PFSK-1 (cell line): ENCODE data around the gene ABHD6.

Experiments used
- FOXP2 ChIP-seq: optimal IDR thresholded peaks from 2 replicates; pipeline ENCODE3; 2011; ENCODE audit warnings: borderline replicate concordance, control low read depth, inconsistent platforms; ENCODE audit not compliant: insufficient read depth; ENCODE audit errors: extremely low read length, extremely low read depth
- POLR2AphosphoS5 ChIP-seq: IDR thresholded peaks from 2 replicates; pipeline ENCODE4 v1.6.1; 2012; ENCODE audit warnings: low read depth, mild to moderate bottlenecking, control low read depth, low read length, moderate library complexity
- SIN3A ChIP-seq: IDR thresholded peaks from 2 replicates; pipeline ENCODE4 v1.6.1; 2012; ENCODE audit warnings: mild to moderate bottlenecking, low read length, moderate library complexity, borderline replicate concordance; ENCODE audit not compliant: insufficient read depth
- TAF1 ChIP-seq: IDR thresholded peaks from 2 replicates; pipeline ENCODE4 v1.6.1; 2012; ENCODE audit warnings: low read length, control low read depth, borderline replicate concordance; ENCODE audit not compliant: insufficient read depth
- TF ChIP-seq, protein P1 (sequence below), 2 experiments: IDR thresholded peaks; 2 replicates each; pipeline versions ENCODE4 v1.6.1 to v1.8.0; 2011 to 2012; ENCODE audit warnings: low read depth in 2 of 2, low read length in 2 of 2, control low read depth in 1 of 2, inconsistent platforms in 1 of 2, mild to moderate bottlenecking in 1 of 2, moderate library complexity in 1 of 2; ENCODE audit not compliant: insufficient read depth in 1 of 2

Gene ABHD6

GRCh38 chr3:58200846-58201355, 36.7 kb upstream of the ABHD6 start:
- no peak for TF ChIP-seq TAF1
- no peak for TF ChIP-seq SIN3A
- TF ChIP-seq, protein P1, sequence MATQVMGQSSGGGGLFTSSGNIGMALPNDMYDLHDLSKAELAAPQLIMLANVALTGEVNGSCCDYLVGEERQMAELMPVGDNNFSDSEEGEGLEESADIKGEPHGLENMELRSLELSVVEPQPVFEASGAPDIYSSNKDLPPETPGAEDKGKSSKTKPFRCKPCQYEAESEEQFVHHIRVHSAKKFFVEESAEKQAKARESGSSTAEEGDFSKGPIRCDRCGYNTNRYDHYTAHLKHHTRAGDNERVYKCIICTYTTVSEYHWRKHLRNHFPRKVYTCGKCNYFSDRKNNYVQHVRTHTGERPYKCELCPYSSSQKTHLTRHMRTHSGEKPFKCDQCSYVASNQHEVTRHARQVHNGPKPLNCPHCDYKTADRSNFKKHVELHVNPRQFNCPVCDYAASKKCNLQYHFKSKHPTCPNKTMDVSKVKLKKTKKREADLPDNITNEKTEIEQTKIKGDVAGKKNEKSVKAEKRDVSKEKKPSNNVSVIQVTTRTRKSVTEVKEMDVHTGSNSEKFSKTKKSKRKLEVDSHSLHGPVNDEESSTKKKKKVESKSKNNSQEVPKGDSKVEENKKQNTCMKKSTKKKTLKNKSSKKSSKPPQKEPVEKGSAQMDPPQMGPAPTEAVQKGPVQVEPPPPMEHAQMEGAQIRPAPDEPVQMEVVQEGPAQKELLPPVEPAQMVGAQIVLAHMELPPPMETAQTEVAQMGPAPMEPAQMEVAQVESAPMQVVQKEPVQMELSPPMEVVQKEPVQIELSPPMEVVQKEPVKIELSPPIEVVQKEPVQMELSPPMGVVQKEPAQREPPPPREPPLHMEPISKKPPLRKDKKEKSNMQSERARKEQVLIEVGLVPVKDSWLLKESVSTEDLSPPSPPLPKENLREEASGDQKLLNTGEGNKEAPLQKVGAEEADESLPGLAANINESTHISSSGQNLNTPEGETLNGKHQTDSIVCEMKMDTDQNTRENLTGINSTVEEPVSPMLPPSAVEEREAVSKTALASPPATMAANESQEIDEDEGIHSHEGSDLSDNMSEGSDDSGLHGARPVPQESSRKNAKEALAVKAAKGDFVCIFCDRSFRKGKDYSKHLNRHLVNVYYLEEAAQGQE (IDR thresholded peaks at IDR 0.05; ENCODE audit: insufficient read depth in 1 of 2, low read depth in 2 of 2, low read length in 2 of 2), result no peak
- TF ChIP-seq POLR2AphosphoS5, result no peak
- no peak for TF ChIP-seq FOXP2

DNA sequence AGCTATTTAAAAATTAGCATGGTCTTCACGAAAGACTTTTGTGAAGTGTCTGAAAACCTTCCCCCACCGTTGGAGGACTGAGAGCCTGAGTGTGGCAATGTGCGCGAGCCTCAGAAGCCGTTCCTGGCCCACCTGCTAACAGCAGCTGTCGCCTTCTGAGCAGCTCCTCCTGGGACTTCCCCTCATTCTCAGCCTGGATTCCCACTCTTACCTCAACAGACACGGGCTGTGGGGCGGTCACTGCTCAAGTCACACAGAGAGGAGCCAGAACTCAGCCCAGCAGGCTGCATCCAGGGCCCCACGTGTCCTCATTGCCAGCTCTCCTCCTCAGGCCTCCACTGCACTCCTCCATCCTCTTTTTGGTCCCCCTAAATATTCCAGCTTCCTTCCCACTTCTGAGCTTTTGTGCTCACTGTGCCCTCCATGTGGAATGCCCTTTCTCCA, 34.7 kb upstream of the ABHD6 start:
- TF ChIP-seq SIN3A (no peak), TAF1 (no peak), FOXP2 (no peak)
- TF ChIP-seq, protein P1 (IDR thresholded peaks at IDR 0.05; ENCODE audit: insufficient read depth in 1 of 2, low read depth in 2 of 2, low read length in 2 of 2), result no peak

GRCh38 chr3:58203541-58203940, 34.1 kb upstream of the ABHD6 start:
- TF ChIP-seq, protein P1 (IDR thresholded peaks at IDR 0.05; ENCODE audit: insufficient read depth in 1 of 2, low read depth in 2 of 2, low read length in 2 of 2), result no peak
- TF ChIP-seq POLR2AphosphoS5 (no peak), SIN3A (no peak), TAF1 (no peak), FOXP2 (no peak)

DNA sequence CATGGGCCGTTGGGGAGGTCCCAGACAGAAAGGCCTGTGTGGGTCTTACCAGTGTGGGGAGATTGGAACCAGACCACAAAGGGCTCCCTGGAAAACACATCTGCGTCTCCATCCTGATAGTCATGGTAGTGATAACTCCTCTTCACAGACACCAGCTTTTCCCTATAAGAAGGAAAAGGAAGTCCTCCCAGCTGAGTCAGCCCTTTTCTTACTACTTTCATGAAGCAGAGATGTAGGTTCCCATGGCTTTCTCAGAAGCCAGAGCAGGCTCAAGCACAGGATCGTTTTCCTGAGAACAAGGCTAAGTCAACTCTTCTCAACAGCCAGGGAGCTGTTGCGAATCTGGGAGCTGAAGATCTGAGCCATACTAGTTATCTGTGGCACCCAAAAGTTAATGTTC, 32.9 kb upstream of the ABHD6 start:
- TF ChIP-seq POLR2AphosphoS5, result no peak
- no peak for TF ChIP-seq TAF1
- no peak for TF ChIP-seq SIN3A
- TF ChIP-seq, protein P1 (IDR thresholded peaks at IDR 0.05; ENCODE audit: insufficient read depth in 1 of 2, low read depth in 2 of 2, low read length in 2 of 2), result no peak
- TF ChIP-seq FOXP2, result no peak

GRCh38 chr3:58205981-58206380, 31.6 kb upstream of the ABHD6 start:
- TF ChIP-seq POLR2AphosphoS5, result no peak
